DND-41 (cell line): ENCODE results near the gene TREM2.

Experiments used
- ATAC-seq: fragments of 200-7000 bp; cut with Tn5 transposase; 3 replicates; pipeline ENCODE4 v1.9.1; 2021; ENCODE audit warnings: low read depth; ENCODE audit not compliant: insufficient read depth
- DNase-seq: peaks from one replicate; pipeline ENCODE4 v3.0.0-alpha.2; 2020
- H2AFZ ChIP-seq: 2 replicates; pipeline ENCODE4 v1.6.0; 2012; ENCODE audit warnings: low read depth, low read length
- H3K27ac ChIP-seq: 2 replicates; pipeline ENCODE4 v1.5.1; 2012; ENCODE audit warnings: low read length, inconsistent platforms
- H3K27me3 ChIP-seq: fragments of 200-600 bp; sonication (generic); 2 replicates; pipeline ENCODE4 v1.6.0; 2012; ENCODE audit warnings: low read length, mild to moderate bottlenecking, inconsistent platforms; ENCODE audit not compliant: insufficient read depth, poor library complexity
- H3K36me3 ChIP-seq: 2 replicates; pipeline ENCODE4 v1.5.1; 2012; ENCODE audit warnings: low read length, inconsistent platforms; ENCODE audit not compliant: insufficient read depth
- H3K4me1 ChIP-seq: 2 replicates; pipeline ENCODE4 v1.5.1; 2012; ENCODE audit warnings: mild to moderate bottlenecking, low read length; ENCODE audit not compliant: insufficient read depth
- H3K4me2 ChIP-seq: 2 replicates; pipeline ENCODE4 v1.6.0; 2012; ENCODE audit warnings: mild to moderate bottlenecking, moderate library complexity, low read length, inconsistent platforms; ENCODE audit not compliant: insufficient read depth
- H3K4me3 ChIP-seq, 2 experiments: fragments of 200-600 bp in 1 of 2; shearing (Covaris generic) in 1 of 2; 2 replicates each; pipeline ENCODE4 v1.5.1; 2012 to 2016; ENCODE audit warnings: inconsistent platforms in 2 of 2, low read length in 2 of 2, mild to moderate bottlenecking in 2 of 2, low read depth in 1 of 2, moderate library complexity in 1 of 2
- H3K79me2 ChIP-seq: 2 replicates; pipeline ENCODE4 v1.6.0; 2012; ENCODE audit warnings: low read length, inconsistent platforms; ENCODE audit not compliant: insufficient read depth
- H3K9ac ChIP-seq: 2 replicates; pipeline ENCODE4 v1.6.0; 2012; ENCODE audit warnings: low read depth, mild to moderate bottlenecking, inconsistent platforms, low read length, moderate library complexity
- H3K9me3 ChIP-seq: 2 replicates; pipeline ENCODE4 v1.5.1; 2012; ENCODE audit warnings: low read length, moderate library complexity, mild to moderate bottlenecking, inconsistent platforms; ENCODE audit not compliant: insufficient read depth, severe bottlenecking
- H4K20me1 ChIP-seq: 2 replicates; pipeline ENCODE4 v1.6.0; 2012; ENCODE audit warnings: low read length; ENCODE audit not compliant: insufficient read depth
- CTCF ChIP-seq: IDR thresholded peaks from 2 replicates; pipeline ENCODE4 v1.5.1; 2012; ENCODE audit warnings: borderline replicate concordance, low read length, moderate library complexity, mild to moderate bottlenecking; ENCODE audit not compliant: poor library complexity, severe bottlenecking; ENCODE audit errors: extremely low read depth
- EZH2 ChIP-seq: IDR thresholded peaks from 3 replicates; pipeline ENCODE4 v1.6.1; 2012; ENCODE audit warnings: borderline replicate concordance, low read depth, mild to moderate bottlenecking, moderate library complexity, low read length, inconsistent platforms; ENCODE audit not compliant: severe bottlenecking

TREM2 gene

GRCh38 chr6:41155132-41155805 lies 7.6 kb downstream of the TREM2 start:
- H3K4me2 ChIP-seq = no peak overlapping the region
- no peaks in the 10 kb centered on the region for H3K9me3 ChIP-seq
- H3K4me1 ChIP-seq = no peaks in the 10 kb centered on the region
- no peak overlapping the region for H3K4me3 ChIP-seq
- DNase-seq (no peak), ATAC-seq (no peak)
- H3K79me2 ChIP-seq = no peaks in the 10 kb centered on the region
- H3K9ac ChIP-seq = no peak overlapping the region
- H2AFZ ChIP-seq = no peak overlapping the region
- no peaks in the 10 kb centered on the region for H3K36me3 ChIP-seq
- TF ChIP-seq EZH2 (no peak), CTCF (no peak)
- H3K27ac ChIP-seq = no peak overlapping the region
- H3K27me3 ChIP-seq = no peaks in the 10 kb centered on the region
- no peaks in the 10 kb centered on the region for H4K20me1 ChIP-seq

- no peaks in the 10 kb centered on the region for H4K20me1 ChIP-seq
- no peaks in the 10 kb centered on the region for H3K79me2 ChIP-seq
- H3K4me3 ChIP-seq = no peak within 1 kb of the TSS
- H3K27me3 ChIP-seq = no peaks in the 10 kb centered on the region
- H3K4me1 ChIP-seq = no peaks in the 10 kb centered on the region
- no peak within 1 kb of the TSS for H3K27ac ChIP-seq
- TF ChIP-seq EZH2 (no peak), CTCF (no peak)
- H3K36me3 ChIP-seq = no peaks in the 10 kb centered on the region
- no peak within 1 kb of the TSS for H3K4me2 ChIP-seq
- H3K9ac ChIP-seq = no peak within 1 kb of the TSS
- no peaks in the 10 kb centered on the region for H3K9me3 ChIP-seq
- no peak within 1 kb of the TSS for H2AFZ ChIP-seq
- ATAC-seq = peak; percentile 54; the same call in 1 of the 3 replicates
- DNase-seq = peak; percentile 21
Measured at GRCh38 chr6:41153992-41154625, 8.8 kb downstream of the TREM2 start, which contains the start of gene TREML1. TREML1 (minus strand) TSS chr6:41154347; CDS start chr6:41154288, 59 bp downstream.

GRCh38 chr6:41153451-41153850 lies 9.5 kb downstream of the TREM2 start:
- no peaks in the 10 kb centered on the region for H4K20me1 ChIP-seq
- ATAC-seq = no peak

More at GRCh38 chr6:41153451-41153850, 9.5 kb downstream of the TREM2 start:
- no peak overlapping the region for H3K4me3 ChIP-seq
- no peaks in the 10 kb centered on the region for H3K9me3 ChIP-seq
- no peak overlapping the region for H2AFZ ChIP-seq
- H3K79me2 ChIP-seq = no peaks in the 10 kb centered on the region
- no peaks in the 10 kb centered on the region for H3K27me3 ChIP-seq
- no peak overlapping the region for H3K9ac ChIP-seq
- no peaks in the 10 kb centered on the region for H3K4me1 ChIP-seq
- H3K36me3 ChIP-seq = no peaks in the 10 kb centered on the region
- TF ChIP-seq EZH2 = no peak
- TF ChIP-seq CTCF = no peak
- H3K4me2 ChIP-seq = no peak overlapping the region
- no peak overlapping the region for H3K27ac ChIP-seq
- no peak for DNase-seq
